H1 (cell line): ENCODE results near the gene PDE6D. TPM values are rescaled to one million over a fixed set of nuclear protein-coding genes. Genes with fewer than 3 reads are reported as not detected.

Experiments used
- ASH2L ChIP-seq: fragments of 200-600, 300-600 bp; sonication (generic); IDR thresholded peaks from one replicate; pipeline ENCODE4 v1.7.1; 2017; ENCODE audit warnings: low read length
- CEBPB ChIP-seq: IDR thresholded peaks from 2 replicates; pipeline ENCODE4 v1.6.1; 2012; ENCODE audit warnings: low read depth, low read length
- EZH2 ChIP-seq: fragments of 200-600 bp; sonication (generic); IDR thresholded peaks from 2 replicates; pipeline ENCODE4 v1.7.1; 2012; ENCODE audit warnings: low read depth, mild to moderate bottlenecking, moderate library complexity, low read length, inconsistent platforms; ENCODE audit not compliant: severe bottlenecking
- GABPA ChIP-seq: IDR thresholded peaks from 2 replicates; pipeline ENCODE4 v1.6.1; 2011; ENCODE audit warnings: mild to moderate bottlenecking, low read length, moderate library complexity, borderline replicate concordance; ENCODE audit not compliant: insufficient read depth
- GTF2F1 ChIP-seq: IDR thresholded peaks from 2 replicates; pipeline ENCODE4 v1.6.1; 2012; ENCODE audit warnings: low read depth, low read length, improper control_type of control experiment, borderline replicate concordance
- KDM4A ChIP-seq: IDR thresholded peaks from one replicate; pipeline ENCODE4 v1.7.1; 2012; ENCODE audit warnings: low read depth, mild to moderate bottlenecking, moderate library complexity, low read length, inconsistent platforms; ENCODE audit not compliant: severe bottlenecking
- MAFK ChIP-seq: IDR thresholded peaks from 2 replicates; pipeline ENCODE4 v1.6.1; 2012; ENCODE audit warnings: low read depth, mild to moderate bottlenecking, improper control_type of control experiment, low read length
- PHF8 ChIP-seq: fragments of 200-600 bp; sonication (generic); conservative IDR thresholded peaks from 2 replicates; pipeline ENCODE4 v1.7.1; 2012; ENCODE audit warnings: low read depth, mild to moderate bottlenecking, inconsistent platforms, low read length, moderate library complexity
- POU5F1 ChIP-seq: IDR thresholded peaks from 2 replicates; pipeline ENCODE4 v1.6.1; 2011; ENCODE audit warnings: low read depth, mild to moderate bottlenecking, low read length, moderate library complexity
- RFX5 ChIP-seq: IDR thresholded peaks from 2 replicates; pipeline ENCODE4 v1.6.1; 2011; ENCODE audit warnings: low read depth, low read length, improper control_type of control experiment, borderline replicate concordance
- RXRA ChIP-seq: IDR thresholded peaks from 2 replicates; pipeline ENCODE4 v1.6.1; 2011; ENCODE audit warnings: low read depth, mild to moderate bottlenecking, low read length, moderate library complexity; ENCODE audit not compliant: insufficient read depth
- SIN3A ChIP-seq, 2 experiments: IDR thresholded peaks in 1 of 2; conservative IDR thresholded peaks in 1 of 2; 2 replicates each; pipeline ENCODE4 v1.6.1; 2011 to 2012; ENCODE audit warnings: low read length in 2 of 2, improper control_type of control experiment in 1 of 2, low read depth in 1 of 2, mild to moderate bottlenecking in 1 of 2
- SIX5 ChIP-seq: IDR thresholded peaks from 2 replicates; pipeline ENCODE4 v1.6.1; 2011; ENCODE audit warnings: mild to moderate bottlenecking, low read depth, low read length
- TBP ChIP-seq: IDR thresholded peaks from 2 replicates; pipeline ENCODE4 v1.6.1; 2011; ENCODE audit warnings: low read depth, low read length, improper control_type of control experiment
- TCF12 ChIP-seq: IDR thresholded peaks from 2 replicates; pipeline ENCODE4 v1.6.1; 2011; ENCODE audit warnings: low read depth, mild to moderate bottlenecking, low read length
- polyA plus RNA-seq, 7 experiments: library from polyadenylated mRNA; depleted of rRNA in 3 of 7; stranded (reverse) in 5 of 7; unstranded in 2 of 7; fragments of >200 nt in 5 of 7; fragments of 200-250 nt in 2 of 7; gene quantifications; 1 replicate in 5 of 7; 2 replicates in 1 of 7; 4 replicates in 1 of 7; pipeline versions ENCODE4 v1.2.1 to v1.2.3, GENCODE V29; 2011 to 2013; ENCODE audit warnings: missing spikeins in 2 of 7, mixed read lengths in 2 of 7
- total RNA-seq: library from RNA; stranded (reverse); fragmentation: NEBNext Ultra II Directional; extraction: Animal tissue kit (Norgen Biotek cat#: 25700); gene quantifications from 2 replicates; pipeline ENCODE4 v1.2.1, GENCODE V29; 2021
- TF ChIP-seq, protein P1 (sequence below): IDR thresholded peaks from 2 replicates; pipeline ENCODE4 v1.6.1; 2011; ENCODE audit warnings: low read length, improper control_type of control experiment
- TF ChIP-seq, protein P2 (sequence below): IDR thresholded peaks from 2 replicates; pipeline ENCODE4 v1.6.1; 2012; ENCODE audit warnings: inconsistent platforms
- TF ChIP-seq, protein P3 (sequence below), 3 experiments: IDR thresholded peaks; 1 replicate in 2 of 3; 2 replicates in 1 of 3; pipeline versions ENCODE4 v1.5.1 to v1.6.1; 2011; ENCODE audit warnings: low read length in 3 of 3, mild to moderate bottlenecking in 3 of 3, inconsistent platforms in 2 of 3, low read depth in 1 of 3, moderate library complexity in 1 of 3; ENCODE audit not compliant: insufficient read depth in 1 of 3; ENCODE audit errors: control extremely low read depth in 1 of 3

Gene PDE6D
- total and polyA plus RNA-seq, 2 of the 8 experiments (the other 6 are each of a cell fraction or from before 2014, with no cell fraction given), result 33.7 to 63.9 TPM

DNA sequence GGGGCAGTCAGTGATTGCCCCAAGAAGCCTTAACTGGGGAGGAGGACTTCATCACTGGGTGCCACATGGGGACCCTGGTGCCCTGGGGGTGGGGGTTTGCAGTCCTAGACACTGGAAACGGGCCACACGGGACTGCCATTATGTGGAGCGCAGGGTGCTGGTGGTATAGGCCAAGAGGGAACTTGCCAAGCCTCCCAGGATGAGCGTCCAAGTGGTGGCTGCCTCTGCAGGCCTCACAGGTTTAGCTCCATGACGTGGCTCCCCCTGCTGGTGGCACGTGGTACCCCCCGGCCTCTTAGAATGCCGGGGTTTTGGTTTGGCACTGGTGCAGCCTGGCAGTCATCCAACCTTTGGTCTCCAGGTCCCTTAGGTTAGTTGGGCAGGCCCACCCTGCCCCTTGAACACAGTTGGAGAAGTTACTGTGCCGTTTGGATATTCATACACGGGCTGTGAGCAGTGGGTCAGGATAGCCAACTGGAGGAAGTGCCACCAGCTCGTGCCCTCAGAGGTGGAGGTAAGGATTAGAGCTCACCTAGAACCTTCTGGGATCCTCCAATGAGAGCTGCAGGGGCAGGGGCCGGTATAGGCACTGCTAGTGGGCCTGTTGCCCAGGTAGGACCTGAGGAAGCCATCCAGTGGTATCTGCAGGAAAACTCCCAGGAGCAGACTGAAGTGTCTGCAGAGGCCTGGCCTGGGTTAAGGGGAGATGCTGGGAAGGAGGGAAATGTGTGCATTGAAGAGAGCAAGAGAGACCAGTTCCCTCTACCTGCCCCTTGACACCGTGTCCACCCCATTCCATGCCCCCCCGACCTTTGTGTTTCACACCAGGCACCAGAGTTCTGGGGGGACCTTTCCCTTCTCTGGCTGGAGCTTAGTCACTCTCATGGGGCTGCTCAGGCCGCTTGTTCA is 67.1 kb downstream of the PDE6D start (continued):
- TF ChIP-seq KDM4A (no peak), RXRA (0 out of 2 replicates have a peak, but pooled peaks have one; percentile 64), ASH2L (no peak), RFX5 (no peak), GTF2F1 (no peak), EZH2 (no peak), PHF8 (no peak; the same call in 1 of the 2 replicates), MAFK (peak; percentile 9; the same call in 1 of the 2 replicates), GABPA (peak; percentile 58; the same call in 1 of the 2 replicates), POU5F1 (no peak), SIN3A (conservative IDR thresholded peaks at IDR 0.05 in 1 of 2, IDR thresholded peaks at IDR 0.05 in 1 of 2; ENCODE audit: low read depth in 1 of 2, low read length in 2 of 2) (peak; percentile 32 to 91; a peak in 2 of 4 replicates), CEBPB (no peak), TBP (peak; percentile 76), SIX5 (no peak), TCF12 (no peak)
- TF ChIP-seq, protein P1, sequence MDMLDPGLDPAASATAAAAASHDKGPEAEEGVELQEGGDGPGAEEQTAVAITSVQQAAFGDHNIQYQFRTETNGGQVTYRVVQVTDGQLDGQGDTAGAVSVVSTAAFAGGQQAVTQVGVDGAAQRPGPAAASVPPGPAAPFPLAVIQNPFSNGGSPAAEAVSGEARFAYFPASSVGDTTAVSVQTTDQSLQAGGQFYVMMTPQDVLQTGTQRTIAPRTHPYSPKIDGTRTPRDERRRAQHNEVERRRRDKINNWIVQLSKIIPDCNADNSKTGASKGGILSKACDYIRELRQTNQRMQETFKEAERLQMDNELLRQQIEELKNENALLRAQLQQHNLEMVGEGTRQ, result peak; percentile 65
- TF ChIP-seq, protein P2, sequence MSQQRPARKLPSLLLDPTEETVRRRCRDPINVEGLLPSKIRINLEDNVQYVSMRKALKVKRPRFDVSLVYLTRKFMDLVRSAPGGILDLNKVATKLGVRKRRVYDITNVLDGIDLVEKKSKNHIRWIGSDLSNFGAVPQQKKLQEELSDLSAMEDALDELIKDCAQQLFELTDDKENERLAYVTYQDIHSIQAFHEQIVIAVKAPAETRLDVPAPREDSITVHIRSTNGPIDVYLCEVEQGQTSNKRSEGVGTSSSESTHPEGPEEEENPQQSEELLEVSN, result 0 out of 2 replicates have a peak, but pooled peaks have one; percentile 21
- TF ChIP-seq, protein P3, sequence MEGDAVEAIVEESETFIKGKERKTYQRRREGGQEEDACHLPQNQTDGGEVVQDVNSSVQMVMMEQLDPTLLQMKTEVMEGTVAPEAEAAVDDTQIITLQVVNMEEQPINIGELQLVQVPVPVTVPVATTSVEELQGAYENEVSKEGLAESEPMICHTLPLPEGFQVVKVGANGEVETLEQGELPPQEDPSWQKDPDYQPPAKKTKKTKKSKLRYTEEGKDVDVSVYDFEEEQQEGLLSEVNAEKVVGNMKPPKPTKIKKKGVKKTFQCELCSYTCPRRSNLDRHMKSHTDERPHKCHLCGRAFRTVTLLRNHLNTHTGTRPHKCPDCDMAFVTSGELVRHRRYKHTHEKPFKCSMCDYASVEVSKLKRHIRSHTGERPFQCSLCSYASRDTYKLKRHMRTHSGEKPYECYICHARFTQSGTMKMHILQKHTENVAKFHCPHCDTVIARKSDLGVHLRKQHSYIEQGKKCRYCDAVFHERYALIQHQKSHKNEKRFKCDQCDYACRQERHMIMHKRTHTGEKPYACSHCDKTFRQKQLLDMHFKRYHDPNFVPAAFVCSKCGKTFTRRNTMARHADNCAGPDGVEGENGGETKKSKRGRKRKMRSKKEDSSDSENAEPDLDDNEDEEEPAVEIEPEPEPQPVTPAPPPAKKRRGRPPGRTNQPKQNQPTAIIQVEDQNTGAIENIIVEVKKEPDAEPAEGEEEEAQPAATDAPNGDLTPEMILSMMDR (IDR thresholded peaks at IDR 0.05; ENCODE audit: control extremely low read depth in 1 of 3, insufficient read depth in 1 of 3, low read depth in 1 of 3, low read length in 3 of 3), result peak in 2 of 3 experiments; percentile 90 to 91; a peak in 3 of 4 replicates
